Psoas muscle (tissue), 8 donors: ENCODE results near the gene KCP. TPM values are rescaled to one million over a fixed set of nuclear protein-coding genes. Genes with fewer than 3 reads are reported as not detected.

ENCODE experiments used
- ATAC-seq, 4 donors: fragments of 200-7000 bp; cut with Tn5 transposase; one replicate each; pipeline ENCODE4 v1.9.1; 2020; ENCODE audit warnings: moderate library complexity in 3 of 4, mild to moderate bottlenecking in 2 of 4
- DNase-seq, 2 donors: peaks; one replicate each; pipeline ENCODE4 v3.0.0-alpha.2; 2020
- H3K27ac ChIP-seq: fragments of 200-600 bp; one replicate; pipeline ENCODE4 v1.8.0; 2022
- H3K27me3 ChIP-seq, 3 donors: fragments of 200-600 bp in 1 of 3; one replicate each; pipeline versions ENCODE4 v1.6.1 to v1.8.0; 2013 to 2022; ENCODE audit warnings: low read length in 2 of 3, mild to moderate bottlenecking in 2 of 3, moderate library complexity in 1 of 3; ENCODE audit not compliant: insufficient read depth in 3 of 3
- H3K36me3 ChIP-seq, 2 donors: fragments of 200-600 bp in 1 of 2; one replicate each; pipeline versions ENCODE4 v1.6.1 to v1.8.0; 2013 to 2022; ENCODE audit warnings: low read depth in 1 of 2, mild to moderate bottlenecking in 1 of 2, moderate library complexity in 1 of 2; ENCODE audit not compliant: insufficient read depth in 1 of 2
- H3K4me1 ChIP-seq: fragments of 200-600 bp; one replicate; pipeline ENCODE4 v1.8.0; 2022
- H3K4me3 ChIP-seq: fragments of 200-600 bp; one replicate; pipeline ENCODE4 v1.8.0; 2022; ENCODE audit warnings: mild to moderate bottlenecking
- H3K9me3 ChIP-seq: fragments of 200-600 bp; one replicate; pipeline ENCODE4 v1.8.0; 2022
- WGBS, 3 donors: extraction: QIAGEN DNeasy Blood & Tissue Kit; methylation state at CpG; one replicate each; pipeline versions ENCODE4 v1.1.6 to v1.1.7; 2013; 5-methylcytosine and 5-hydroxymethylcytosine counted together
- intact Hi-C, 2 donors: fragments of 100-400 bp; cut with DNase I; formaldehyde crosslinking; loops; one replicate each; pipeline versions ENCODE4 v1.11.0 to v1.14.2; 2022
- polyA plus RNA-seq, 3 donors: library from polyadenylated mRNA; stranded (reverse); fragments of 200-250 nt; gene quantifications; one replicate each; pipeline ENCODE4 v1.2.3, GENCODE V29; 2013
- total RNA-seq, 4 donors: library from RNA; stranded (reverse); fragmentation: NEBNext Ultra II Directional in 2 of 4; extraction: Animal tissue kit (Norgen Biotek cat#: 25700) in 2 of 4; gene quantifications; one replicate each; pipeline versions ENCODE4 v1.2.1 to v1.2.4, GENCODE V29; 2021 to 2023
- TF ChIP-seq, protein P1 (sequence below): fragments of 200-600 bp; IDR thresholded peaks from one replicate; pipeline ENCODE4 v1.8.0; 2022; ENCODE audit warnings: antibody characterized with exemption
- donor health status: healthy with polysubstance abuse.
- donor health status: DM: no; HTN: no; CAD: no; lungs with moderate emphysema.
- donor health status: Bipolar disorder and iron deficiency.
- donor health status: healthy.
- donor health status: DM: yes; HTN: yes; CAD: no.
- donor health status: DM: no; HTN: no; CAD: no.
- donor health status: DM: no; HTN: no; CAD: no.
- donor health status: DM: yes; HTN: yes; CAD: no.

KCP gene
- total and polyA plus RNA-seq, 7 donors = 0.03 to 0.34 (median 0.15) TPM

DNA sequence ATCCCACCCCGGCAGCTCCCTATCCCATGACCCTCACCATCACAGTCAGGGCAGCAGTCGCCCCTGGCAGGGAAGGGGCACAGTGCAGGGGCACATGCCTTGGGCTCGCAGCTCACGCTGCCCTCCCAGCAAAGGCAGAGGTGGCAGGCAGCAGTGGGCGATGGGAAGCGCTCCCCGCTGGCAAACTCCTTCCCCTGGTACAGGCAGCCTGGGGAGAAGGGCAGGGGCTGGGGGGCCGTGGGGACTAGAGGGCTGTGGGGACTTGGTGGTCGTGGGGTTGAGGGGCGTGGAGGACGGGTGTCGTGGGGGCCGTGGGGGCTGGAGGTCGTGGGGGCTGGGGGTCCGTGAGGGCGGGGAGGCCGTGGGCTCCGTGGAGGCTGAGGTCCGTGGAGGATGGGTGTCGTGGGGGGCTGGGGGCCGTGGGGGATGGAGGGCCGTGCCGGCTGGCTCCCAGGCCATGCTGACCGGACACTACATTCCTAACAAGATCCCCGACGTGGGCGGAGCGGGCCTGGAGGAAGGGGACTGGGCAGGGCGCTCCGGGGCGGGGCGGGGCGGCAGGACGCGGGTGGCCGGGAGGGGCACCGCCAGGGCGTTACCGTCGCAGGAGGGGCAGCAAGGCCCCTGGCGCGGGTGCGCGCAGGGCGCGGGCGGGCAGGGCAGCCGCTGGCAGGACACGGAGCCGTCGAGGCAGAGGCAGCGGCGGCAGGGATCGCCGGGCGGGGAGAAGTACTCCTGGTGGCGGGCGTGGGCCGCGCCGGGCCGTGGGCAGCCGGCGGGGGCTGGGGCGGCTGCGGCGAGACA, 20.0 kb downstream of the KCP start:
- intact Hi-C loops = no loop called here

DNA sequence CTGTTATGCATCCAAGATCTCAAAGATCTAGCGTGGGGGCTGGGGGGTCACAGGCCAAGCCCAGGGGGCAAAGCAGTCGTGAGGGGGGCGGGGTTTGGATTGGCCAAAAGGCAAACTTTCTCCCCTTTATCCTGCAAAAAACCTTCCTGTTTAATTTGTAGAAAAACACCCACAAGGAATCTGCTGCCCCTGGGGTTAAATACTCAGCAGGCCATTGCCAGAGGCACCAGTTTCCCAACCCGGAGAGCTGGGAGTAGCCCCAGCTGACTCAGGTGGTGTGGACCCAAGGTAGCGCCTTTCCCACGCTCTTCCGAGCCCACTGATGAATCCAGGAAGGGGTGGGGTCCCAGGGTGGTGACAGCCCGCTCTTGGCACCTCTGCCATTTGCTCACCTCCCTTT, 21.4 kb downstream of the KCP start:
- no peak overlapping the region for H3K27ac ChIP-seq
- WGBS, 3 donors = 67 to 76% (median 68%) methylated on average over 8 of the region's 8 CpGs
- H3K27me3 ChIP-seq = peaks cover 0 to 20% (median 4%) of the 10 kb centered on the region in 3 donors
- no peak overlapping the region for H3K4me3 ChIP-seq
- H3K36me3 ChIP-seq = no peaks in the 10 kb centered on the region
- no peaks in the 10 kb centered on the region for H3K9me3 ChIP-seq
- DNase-seq (no peak), ATAC-seq (no peak)
- TF ChIP-seq, protein P1, sequence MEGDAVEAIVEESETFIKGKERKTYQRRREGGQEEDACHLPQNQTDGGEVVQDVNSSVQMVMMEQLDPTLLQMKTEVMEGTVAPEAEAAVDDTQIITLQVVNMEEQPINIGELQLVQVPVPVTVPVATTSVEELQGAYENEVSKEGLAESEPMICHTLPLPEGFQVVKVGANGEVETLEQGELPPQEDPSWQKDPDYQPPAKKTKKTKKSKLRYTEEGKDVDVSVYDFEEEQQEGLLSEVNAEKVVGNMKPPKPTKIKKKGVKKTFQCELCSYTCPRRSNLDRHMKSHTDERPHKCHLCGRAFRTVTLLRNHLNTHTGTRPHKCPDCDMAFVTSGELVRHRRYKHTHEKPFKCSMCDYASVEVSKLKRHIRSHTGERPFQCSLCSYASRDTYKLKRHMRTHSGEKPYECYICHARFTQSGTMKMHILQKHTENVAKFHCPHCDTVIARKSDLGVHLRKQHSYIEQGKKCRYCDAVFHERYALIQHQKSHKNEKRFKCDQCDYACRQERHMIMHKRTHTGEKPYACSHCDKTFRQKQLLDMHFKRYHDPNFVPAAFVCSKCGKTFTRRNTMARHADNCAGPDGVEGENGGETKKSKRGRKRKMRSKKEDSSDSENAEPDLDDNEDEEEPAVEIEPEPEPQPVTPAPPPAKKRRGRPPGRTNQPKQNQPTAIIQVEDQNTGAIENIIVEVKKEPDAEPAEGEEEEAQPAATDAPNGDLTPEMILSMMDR = no peak
- intact Hi-C loops = no loop called here
- no peaks in the 10 kb centered on the region for H3K4me1 ChIP-seq

More for the DNA sequence above, 20.0 kb downstream of the KCP start:
- TF ChIP-seq, protein P1 = no peak
- Histone ChIP-seq H3K4me3 (no peak overlapping the region), H3K27ac (no peak overlapping the region), H3K4me1 (no peaks in the 10 kb centered on the region), H3K9me3 (no peaks in the 10 kb centered on the region), H3K36me3 (no peaks in the 10 kb centered on the region), H3K27me3 (peaks cover 0 to 20% (median 4%) of the 10 kb centered on the region in 3 donors)
- peak in 1 of 2 donors; percentile 56 for DNase-seq
- ATAC-seq = peak in 2 of 4 donors; percentile 7 to 12
- 23 to 36% (median 24%) methylated on average over 36 to 67 of the region's 67 CpGs for WGBS, 3 donors

DNA sequence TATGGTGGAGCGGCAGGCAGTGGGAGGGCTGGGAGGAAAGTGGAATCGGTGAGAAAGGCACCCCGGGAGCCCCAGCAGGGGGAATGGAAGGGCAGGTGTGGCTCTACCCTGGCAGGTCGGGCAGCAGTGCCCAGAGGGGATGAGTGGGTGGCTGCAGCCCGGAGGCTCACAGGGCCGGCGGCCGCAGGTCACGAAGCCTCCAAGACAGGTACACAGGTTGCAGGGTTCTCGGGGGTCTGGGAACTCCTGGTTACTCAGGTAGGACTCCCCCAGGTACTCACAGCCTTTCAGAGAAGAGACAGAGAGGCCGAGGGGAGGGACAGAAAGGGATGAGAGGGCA, 21.8 kb downstream of the KCP start:
- WGBS, 3 donors = 79 to 83% (median 80%) methylated on average over 11 of the region's 11 CpGs

DNA sequence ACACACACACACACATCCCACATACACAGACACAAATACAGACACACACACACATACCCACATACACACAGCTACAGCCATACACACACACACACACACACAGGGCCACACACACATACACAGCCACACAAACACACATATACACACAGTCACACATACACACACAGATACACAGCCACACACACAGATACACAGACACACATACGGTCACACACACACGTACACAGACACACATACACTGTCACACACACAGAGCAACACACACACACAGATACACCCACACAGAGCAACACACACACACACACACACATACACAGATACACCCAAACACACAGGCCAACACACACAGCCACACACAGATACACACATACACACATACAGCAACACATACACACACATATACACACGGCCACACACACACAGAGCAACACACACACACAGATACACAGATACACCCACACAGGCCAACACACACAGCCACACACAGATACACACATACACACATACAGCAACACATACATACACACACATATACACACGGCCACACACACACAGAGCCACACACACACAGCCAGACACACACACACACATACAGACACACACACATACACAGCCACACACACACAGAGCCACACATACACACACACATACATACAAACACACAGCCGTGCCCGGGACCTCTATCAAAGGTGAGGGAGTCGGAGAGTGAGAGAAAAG, 22.3 kb downstream of the KCP start:
- H3K27ac ChIP-seq = no peak overlapping the region
- TF ChIP-seq, protein P1 = no peak
- intact Hi-C loops = no loop called here
- H3K4me1 ChIP-seq = no peaks in the 10 kb centered on the region
- peaks cover 0 to 20% (median 4%) of the 10 kb centered on the region in 3 donors for H3K27me3 ChIP-seq
- no peak for DNase-seq
- no peaks in the 10 kb centered on the region for H3K36me3 ChIP-seq
- no peak for ATAC-seq
- 83 to 91% (median 90%) methylated on average over 7 of the region's 7 CpGs for WGBS, 3 donors
- no peak overlapping the region for H3K4me3 ChIP-seq
- no peaks in the 10 kb centered on the region for H3K9me3 ChIP-seq

More for the DNA sequence above, 21.8 kb downstream of the KCP start:
- no peak for DNase-seq
- Histone ChIP-seq H3K36me3 (no peaks in the 10 kb centered on the region), H3K9me3 (no peaks in the 10 kb centered on the region), H3K27me3 (peaks cover 0 to 20% (median 4%) of the 10 kb centered on the region in 3 donors), H3K27ac (no peak overlapping the region), H3K4me3 (no peak overlapping the region), H3K4me1 (no peaks in the 10 kb centered on the region)
- intact Hi-C loops = no loop called here
- TF ChIP-seq, protein P1 = no peak
- no peak for ATAC-seq
